NCI-H2029 (cell line): ENCODE measurements around the gene CNOT3.
"Not testable (repeated sequence)": the region's sequence is repeated elsewhere in the genome, so short reads cannot be mapped to it uniquely, and the experiment has no call there.

ENCODE experiments used
- DNase-seq: peaks from one replicate; lab custom pipeline; 2025; lab: John Stamatoyannopoulos, UW

CNOT3 gene

GRCh38 chr19:54137699-54138488, at the start of gene CNOT3:
Gene CNOT3, plus strand, starts transcription at chr19:54137762. Its CDS starts 5,217 bp downstream, at chr19:54142979.
- DNase-seq = no peak

- DNase-seq = no peak
These were observed 43.0 kb upstream of the CNOT3 start for GRCh38 chr19:54094426-54095000.

DNA sequence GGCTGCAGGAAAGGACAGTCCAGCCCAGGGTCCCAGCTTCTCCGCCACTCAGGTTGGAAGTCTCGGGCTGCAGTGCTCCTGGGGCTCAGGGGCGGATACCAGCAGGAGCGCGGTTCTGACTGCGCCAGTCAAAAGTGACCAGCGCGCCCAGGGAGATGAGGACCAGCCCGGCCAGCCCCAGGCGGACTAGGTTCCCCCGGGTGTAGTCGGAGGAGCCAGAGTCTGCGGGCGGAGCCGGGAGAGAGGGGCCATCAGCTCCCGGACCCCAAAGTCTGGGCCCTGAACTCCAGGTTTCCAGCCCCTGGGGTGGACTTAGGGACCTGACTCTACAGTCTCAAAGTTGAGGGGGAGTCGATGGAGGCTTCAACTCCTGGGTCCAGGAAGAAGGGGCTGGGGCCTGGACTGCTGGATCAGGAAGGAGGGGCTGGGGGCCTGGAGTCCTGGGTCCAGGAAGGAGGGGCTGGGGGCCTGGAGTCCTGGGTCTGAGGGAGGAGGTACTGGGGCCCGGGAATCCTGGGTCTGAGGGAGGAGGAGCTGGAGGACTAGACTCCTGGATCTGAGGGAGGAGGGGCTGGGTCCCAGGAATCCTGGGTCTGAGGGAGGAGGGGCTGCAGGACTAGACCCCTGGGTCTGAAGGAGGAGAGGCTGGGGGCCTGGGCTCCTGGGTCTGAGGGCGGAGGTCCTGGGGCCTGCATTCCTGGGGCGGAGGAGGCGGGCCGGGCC, 42.3 kb upstream of the CNOT3 start:
- DNase-seq = no peak

DNA sequence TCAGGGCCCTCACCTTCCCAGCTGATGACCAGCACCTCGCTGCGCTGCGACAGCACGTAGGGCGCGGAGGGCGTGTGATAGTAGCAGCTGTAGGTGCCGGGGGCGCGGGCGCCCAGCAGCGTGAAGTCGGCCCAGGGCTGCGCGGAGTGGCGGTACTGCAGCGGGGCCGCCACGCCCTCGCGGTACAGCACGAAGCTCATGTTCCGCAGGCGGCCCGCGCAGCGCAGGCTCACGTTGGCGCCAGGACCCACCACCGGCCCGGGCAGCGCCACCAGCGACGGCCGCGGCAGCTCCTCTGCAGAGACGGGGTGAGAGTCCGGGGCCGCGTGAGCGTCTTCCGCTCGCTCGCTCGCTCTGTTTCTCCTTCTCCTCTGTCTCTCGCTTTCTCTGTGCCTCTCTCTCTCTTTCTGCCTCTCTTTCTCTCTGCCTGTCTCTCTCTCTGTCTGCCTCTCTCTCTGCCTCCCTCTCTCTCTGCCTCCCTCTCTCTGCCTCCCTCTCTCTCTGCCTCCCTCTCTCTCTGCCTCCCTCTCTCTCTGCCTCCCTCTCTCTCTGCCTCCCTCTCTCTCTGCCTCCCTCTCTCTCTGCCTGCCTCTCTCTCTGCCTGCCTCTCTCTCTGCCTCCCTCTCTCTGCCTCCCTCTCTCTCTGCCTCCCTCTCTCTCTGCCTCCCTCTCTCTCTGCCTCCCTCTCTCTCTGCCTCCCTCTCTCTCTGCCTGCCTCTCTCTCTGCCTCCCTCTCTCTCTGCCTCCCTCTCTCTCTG, 41.5 kb upstream of the CNOT3 start:
- DNase-seq = not testable (repeated sequence)

DNA sequence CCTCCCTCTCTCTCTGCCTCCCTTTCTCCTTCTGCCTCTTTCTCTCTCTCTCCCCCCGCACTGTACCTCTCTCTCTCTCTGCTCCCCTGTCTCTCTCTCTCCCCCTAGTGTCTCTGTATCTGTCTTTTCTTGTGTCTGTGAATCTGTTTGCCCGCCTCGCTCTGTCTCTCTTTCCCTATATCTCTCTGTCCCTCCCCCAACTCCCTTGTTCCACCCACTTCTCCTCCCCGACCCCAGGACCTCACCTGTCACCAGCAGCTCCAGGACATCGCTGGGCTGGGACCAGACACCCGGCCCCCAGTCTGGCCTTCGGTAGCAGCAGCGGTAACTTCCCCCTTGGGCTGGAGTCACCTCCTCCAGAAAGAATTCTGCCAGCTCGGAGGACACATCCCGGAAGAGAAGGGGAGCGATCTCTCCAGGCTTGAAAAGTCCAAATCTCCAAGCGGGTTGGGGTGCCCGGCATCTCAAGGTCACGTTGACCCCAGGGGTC, 40.9 kb upstream of the CNOT3 start:
- no peak for DNase-seq

GRCh38 chr19:54099190-54099902, 38.2 kb upstream of the CNOT3 start:
- no peak for DNase-seq

DNA sequence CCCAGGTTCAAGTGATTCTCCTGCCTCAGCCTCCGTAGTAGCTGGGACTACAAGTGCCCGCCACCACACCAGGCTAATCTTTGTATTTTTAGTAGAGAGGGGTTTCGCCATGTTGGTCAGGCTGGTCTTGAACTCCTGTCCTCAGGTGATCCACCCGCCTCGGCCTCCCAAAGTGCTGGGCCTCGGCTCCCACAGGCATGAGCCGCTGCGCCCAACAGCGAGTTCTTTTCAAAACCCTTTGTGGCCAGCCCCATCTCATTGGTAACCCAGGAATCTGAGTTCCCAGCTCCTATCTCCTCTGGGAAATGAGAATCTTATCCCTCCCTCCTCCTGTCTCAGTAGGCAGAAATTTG, 37.7 kb upstream of the CNOT3 start:
- DNase-seq = not testable (repeated sequence)

DNA sequence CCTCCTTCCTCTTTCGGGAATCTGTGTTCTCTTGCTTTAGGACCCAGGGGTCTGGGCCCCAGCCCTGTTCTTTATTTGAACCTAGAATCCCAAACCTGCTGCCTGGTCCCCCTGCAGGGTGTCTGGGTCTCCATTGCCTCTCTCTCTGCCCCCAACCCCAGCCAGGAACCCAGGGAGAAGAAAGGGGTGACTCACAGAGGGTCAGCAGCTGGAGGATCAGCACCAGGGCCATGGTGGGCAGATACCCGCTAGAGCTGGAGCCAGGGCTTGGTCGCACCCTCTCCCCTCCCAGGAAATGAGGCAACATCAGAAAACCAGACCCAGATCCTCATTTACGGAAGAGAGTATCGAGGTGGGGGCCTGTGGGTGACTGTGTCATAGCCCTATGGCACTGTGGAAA, 37.0 kb upstream of the CNOT3 start, which contains the start of gene OSCAR:
OSCAR (minus strand) TSS at position 243 of the 400 bp plus-strand sequence; CDS start at position 232, 11 bp downstream.
- DNase-seq = no peak

DNA sequence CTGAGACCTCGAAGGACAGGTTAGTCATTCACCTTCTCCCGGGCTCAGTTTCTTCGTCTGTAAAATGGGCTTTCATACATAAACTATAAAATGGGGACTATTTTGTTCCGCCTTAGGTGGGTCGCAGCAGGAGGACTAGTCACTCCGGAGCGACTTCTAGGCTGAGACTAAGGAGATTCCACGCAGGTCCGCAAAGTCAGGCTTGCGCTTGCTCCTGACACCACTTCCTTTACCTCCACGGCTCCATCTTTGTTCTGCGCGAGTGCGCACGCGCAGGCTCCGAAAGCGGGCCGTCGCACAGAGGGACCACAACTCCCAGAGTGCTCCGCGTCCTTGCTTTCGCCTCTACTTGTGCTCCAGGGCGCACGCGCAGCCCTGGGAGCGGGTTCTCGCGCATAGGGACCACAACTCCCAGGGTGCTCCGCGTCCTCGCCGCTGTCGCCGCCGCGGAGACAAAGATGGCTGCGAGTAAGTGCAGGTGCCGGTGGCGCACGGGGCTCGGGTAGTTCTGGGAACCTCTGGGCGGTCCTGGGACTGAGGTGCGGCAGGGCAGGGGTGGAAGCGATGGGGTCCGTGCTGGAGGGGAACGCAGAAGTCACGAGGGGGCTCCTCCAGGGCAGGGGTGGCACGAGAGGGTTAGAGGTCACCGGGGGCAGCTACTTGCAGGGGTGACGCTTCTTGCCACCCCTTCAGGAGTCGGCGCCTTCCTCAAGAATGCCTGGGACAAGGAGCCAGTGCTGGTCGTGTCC, 35.0 kb upstream of the CNOT3 start, which contains the start of gene NDUFA3:
NDUFA3 (plus strand) TSS at position 435 of the 749 bp plus-strand sequence; CDS start at position 459, 24 bp downstream.
- DNase-seq = peak; percentile 98

GRCh38 chr19:54104998-54105715, 32.4 kb upstream of the CNOT3 start:
- DNase-seq = no peak

DNA sequence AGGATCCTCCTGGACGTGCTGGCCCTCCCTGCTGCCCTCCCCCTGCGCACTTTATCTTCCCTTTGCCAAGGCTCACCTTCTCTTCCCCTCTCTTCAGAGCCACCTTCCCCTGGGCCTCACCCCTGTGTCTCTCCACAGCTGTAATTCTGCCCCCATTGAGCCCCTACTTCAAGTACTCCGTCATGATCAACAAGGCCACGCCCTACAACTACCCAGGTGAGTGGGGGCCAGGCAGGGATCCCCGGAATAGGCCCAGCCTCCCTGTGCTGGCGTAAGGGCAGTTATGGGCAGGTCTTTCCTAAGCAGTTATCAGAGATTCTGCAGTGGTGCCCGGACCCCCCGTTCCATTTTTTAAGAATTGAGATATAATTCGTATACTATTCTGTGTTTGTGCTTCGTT, 31.8 kb upstream of the CNOT3 start:
- no peak for DNase-seq

DNA sequence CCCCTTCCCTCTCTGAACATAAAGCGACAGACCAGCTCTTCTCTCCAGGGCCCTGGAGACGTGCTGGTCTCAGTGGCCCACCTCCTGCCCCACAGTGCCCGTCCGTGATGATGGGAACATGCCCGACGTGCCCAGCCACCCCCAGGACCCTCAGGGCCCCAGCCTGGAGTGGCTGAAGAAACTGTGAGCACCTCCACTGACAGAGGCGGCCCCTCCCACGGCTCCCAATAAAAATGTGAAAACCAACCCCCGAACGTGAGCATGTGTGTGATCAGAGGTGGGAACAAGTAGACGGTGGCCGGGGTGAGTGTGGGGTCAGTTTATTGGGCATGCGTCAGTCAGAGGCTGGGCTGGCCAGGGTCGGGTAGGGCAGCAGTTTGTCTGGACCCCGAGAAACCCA, 30.8 kb upstream of the CNOT3 start:
- no peak for DNase-seq

DNA sequence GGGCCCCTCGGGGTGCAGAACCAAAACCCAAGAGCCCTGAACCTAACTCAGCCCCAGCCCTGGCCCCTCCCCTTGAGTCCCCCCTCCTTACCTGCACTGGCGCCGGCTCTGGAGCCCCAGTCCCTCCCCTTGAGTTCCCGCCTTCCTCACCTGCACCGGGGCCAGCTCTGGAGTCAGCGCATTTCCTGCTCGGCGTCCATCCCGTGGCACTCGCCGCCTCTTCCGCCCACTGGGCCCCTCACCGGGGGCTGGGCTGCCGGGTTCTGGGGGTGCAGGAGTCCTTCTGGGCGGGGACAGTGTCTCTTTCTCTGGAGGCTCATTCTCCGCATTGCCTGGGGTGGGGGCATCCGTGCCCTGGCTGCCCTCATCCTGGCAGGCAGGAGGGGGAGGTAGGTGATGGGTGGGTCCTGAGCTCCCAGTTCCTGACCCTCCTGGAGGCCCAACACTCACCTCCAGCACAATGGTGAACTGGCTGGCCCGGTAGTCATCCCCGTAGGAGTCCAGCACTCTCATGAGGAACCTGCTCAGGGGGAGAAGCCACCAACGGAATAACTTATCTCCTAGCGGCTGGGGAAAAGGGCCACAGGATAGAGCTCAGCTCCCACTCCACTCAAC, 29.6 kb upstream of the CNOT3 start:
- DNase-seq = no peak

GRCh38 chr19:54108496-54108895, 29.1 kb upstream of the CNOT3 start:
- no peak for DNase-seq

- DNase-seq = no peak
These were observed 27.9 kb upstream of the CNOT3 start for GRCh38 chr19:54109651-54110050.

- no peak for DNase-seq
These were observed 23.0 kb upstream of the CNOT3 start for GRCh38 chr19:54114340-54115108.

GRCh38 chr19:54115109-54116063, 22.2 kb upstream of the CNOT3 start, which contains the start of the genes PRPF31 and TFPT:
Gene PRPF31, plus strand, starts transcription at chr19:54115754. Its CDS starts 2,525 bp downstream, at chr19:54118279.
Gene TFPT, minus strand, starts transcription at chr19:54115657. Its CDS starts 388 bp downstream, at chr19:54115269.
- peak; percentile 97 for DNase-seq
